ENCODE results near the gene NHLH1.

NHLH1 gene

DNA sequence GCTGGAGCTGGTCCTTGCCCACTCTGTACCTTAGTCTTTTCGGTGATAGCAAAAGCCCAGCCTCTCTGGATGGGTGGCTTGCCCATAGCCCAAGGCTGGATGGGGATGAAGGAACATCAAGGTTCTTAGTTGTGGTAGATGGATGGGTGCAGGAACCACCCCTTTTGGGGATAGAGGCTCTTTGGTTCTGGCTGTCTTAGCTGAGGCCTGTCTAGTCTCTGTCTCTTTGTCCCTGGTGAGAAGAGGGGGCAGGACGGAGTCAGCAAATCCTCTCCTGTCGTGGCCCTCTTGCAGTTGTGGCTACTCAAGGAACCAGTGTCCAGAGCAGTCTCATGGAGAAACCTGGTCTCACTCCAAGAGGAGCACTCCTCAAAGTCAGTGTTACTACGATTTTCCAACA lies 42.0 kb downstream of the NHLH1 start:
- TF ChIP-seq POLR2AphosphoS5 (IDR thresholded peaks at IDR 0.05; ENCODE audit: low read depth, low read length): no peak
- no peak for TF ChIP-seq SIN3A (IDR thresholded peaks at IDR 0.05; ENCODE audit: borderline replicate concordance, insufficient read depth, low read length)
- TF ChIP-seq FOXP2 (optimal IDR thresholded peaks at IDR 0.05; ENCODE audit: borderline replicate concordance, extremely low read depth, extremely low read length, insufficient read depth): no peak
- TF ChIP-seq TAF1 (IDR thresholded peaks at IDR 0.05; ENCODE audit: borderline replicate concordance, insufficient read depth, low read length): no peak
- TF ChIP-seq, protein P1, sequence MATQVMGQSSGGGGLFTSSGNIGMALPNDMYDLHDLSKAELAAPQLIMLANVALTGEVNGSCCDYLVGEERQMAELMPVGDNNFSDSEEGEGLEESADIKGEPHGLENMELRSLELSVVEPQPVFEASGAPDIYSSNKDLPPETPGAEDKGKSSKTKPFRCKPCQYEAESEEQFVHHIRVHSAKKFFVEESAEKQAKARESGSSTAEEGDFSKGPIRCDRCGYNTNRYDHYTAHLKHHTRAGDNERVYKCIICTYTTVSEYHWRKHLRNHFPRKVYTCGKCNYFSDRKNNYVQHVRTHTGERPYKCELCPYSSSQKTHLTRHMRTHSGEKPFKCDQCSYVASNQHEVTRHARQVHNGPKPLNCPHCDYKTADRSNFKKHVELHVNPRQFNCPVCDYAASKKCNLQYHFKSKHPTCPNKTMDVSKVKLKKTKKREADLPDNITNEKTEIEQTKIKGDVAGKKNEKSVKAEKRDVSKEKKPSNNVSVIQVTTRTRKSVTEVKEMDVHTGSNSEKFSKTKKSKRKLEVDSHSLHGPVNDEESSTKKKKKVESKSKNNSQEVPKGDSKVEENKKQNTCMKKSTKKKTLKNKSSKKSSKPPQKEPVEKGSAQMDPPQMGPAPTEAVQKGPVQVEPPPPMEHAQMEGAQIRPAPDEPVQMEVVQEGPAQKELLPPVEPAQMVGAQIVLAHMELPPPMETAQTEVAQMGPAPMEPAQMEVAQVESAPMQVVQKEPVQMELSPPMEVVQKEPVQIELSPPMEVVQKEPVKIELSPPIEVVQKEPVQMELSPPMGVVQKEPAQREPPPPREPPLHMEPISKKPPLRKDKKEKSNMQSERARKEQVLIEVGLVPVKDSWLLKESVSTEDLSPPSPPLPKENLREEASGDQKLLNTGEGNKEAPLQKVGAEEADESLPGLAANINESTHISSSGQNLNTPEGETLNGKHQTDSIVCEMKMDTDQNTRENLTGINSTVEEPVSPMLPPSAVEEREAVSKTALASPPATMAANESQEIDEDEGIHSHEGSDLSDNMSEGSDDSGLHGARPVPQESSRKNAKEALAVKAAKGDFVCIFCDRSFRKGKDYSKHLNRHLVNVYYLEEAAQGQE (IDR thresholded peaks at IDR 0.05; ENCODE audit: insufficient read depth in 1 of 2, low read depth in 2 of 2, low read length in 2 of 2): no peak

DNA sequence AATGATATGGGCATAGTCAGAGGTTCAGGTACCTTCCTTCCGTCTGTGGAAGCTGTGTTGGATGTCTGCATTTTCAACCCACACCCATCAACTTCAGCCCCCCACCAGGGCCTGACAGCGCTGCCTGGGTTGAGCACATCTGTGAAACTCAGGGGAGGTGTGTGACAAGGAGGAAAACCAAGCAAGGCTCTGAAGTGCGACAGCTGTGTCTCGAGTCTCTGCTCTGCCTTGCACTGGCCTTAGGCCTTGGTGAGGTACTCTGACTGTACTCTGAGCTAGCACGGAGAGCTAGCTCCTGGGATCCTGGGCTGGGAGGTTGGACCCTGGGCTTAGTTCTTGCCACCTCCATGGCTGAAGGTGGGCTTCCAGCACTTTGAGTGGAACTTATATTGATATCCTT lies 42.6 kb downstream of the NHLH1 start:
- TF ChIP-seq SIN3A (IDR thresholded peaks at IDR 0.05; ENCODE audit: borderline replicate concordance, insufficient read depth, low read length): no peak
- no peak for TF ChIP-seq TAF1 (IDR thresholded peaks at IDR 0.05; ENCODE audit: borderline replicate concordance, insufficient read depth, low read length)
- no peak for TF ChIP-seq POLR2AphosphoS5 (IDR thresholded peaks at IDR 0.05; ENCODE audit: low read depth, low read length)
- TF ChIP-seq FOXP2 (optimal IDR thresholded peaks at IDR 0.05; ENCODE audit: borderline replicate concordance, extremely low read depth, extremely low read length, insufficient read depth): no peak
- TF ChIP-seq, protein P1 (IDR thresholded peaks at IDR 0.05; ENCODE audit: insufficient read depth in 1 of 2, low read depth in 2 of 2, low read length in 2 of 2): no peak

DNA sequence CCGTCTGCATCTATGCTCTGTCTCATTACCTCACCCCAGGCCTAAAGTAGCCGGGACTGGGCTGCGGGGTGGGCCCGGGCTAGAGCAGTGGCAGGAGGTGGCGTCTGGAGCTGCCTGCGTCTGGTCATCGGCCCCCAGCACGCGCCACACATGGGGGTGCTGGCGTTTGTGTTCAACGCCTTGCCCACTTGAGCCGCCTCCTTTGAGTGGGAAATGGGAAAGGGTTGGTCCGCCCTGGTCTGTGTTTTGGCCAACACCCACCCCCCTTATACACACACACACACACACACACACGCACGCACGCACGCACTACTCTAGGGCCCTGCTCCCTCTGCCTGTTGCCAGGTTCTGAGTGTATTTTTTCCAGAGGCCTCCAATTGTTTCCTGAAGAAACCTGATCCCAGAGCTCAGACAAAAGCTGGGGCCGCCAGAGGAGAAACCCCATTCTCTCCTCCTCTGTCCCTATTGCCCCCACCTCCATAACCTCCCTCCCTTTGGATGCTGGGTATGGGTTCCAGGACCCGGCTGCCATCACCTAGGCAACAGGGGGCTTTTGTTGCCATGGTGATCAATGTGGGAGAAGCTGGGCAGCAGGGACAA lies 43.6 kb downstream of the NHLH1 start:
- TF ChIP-seq POLR2AphosphoS5 (IDR thresholded peaks at IDR 0.05; ENCODE audit: low read depth, low read length): no peak
- TF ChIP-seq SIN3A (IDR thresholded peaks at IDR 0.05; ENCODE audit: borderline replicate concordance, insufficient read depth, low read length): no peak

DNA sequence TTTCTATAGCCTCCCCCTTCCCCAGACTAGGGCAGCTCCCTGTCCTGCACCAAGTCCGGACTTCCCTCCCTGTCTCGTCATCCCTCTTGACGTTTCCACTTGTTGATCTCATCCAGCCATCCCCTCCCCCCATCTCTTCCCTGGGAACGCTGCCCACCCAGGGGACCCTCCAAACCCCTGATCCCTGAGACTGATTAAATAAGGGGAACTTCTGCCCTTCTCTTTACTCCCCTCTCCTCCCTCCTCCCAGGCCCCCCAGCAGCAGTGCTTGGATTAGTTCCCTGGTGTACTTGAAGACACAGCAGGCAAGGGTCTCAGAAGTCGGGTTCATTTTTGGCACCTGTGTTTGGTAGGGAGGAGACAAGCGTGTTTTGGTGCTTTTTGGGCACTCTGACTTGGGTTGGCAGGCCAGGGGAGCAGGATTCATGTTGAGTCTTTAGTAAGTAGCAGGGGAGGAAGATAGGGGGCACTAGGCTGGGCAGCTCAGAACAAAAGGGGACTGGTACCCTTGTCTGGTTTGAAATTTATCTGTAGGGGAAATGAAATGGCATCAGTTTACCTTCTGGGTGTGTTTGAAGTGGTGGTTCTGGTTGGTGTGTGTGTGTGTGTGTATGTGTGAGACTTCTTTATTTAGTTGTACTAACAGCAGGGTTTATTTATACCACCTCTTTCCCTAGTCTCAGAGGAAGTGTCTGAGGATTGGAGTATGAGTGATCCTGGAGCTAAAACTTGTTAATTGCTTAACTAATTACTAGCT lies 44.6 kb downstream of the NHLH1 start:
- TF ChIP-seq POLR2AphosphoS5 (IDR thresholded peaks at IDR 0.05; ENCODE audit: low read depth, low read length) (no peak), TAF1 (IDR thresholded peaks at IDR 0.05; ENCODE audit: borderline replicate concordance, insufficient read depth, low read length) (no peak), FOXP2 (optimal IDR thresholded peaks at IDR 0.05; ENCODE audit: borderline replicate concordance, extremely low read depth, extremely low read length, insufficient read depth) (no peak), SIN3A (IDR thresholded peaks at IDR 0.05; ENCODE audit: borderline replicate concordance, insufficient read depth, low read length) (no peak)
- TF ChIP-seq, protein P1 (IDR thresholded peaks at IDR 0.05; ENCODE audit: insufficient read depth in 1 of 2, low read depth in 2 of 2, low read length in 2 of 2): no peak

DNA sequence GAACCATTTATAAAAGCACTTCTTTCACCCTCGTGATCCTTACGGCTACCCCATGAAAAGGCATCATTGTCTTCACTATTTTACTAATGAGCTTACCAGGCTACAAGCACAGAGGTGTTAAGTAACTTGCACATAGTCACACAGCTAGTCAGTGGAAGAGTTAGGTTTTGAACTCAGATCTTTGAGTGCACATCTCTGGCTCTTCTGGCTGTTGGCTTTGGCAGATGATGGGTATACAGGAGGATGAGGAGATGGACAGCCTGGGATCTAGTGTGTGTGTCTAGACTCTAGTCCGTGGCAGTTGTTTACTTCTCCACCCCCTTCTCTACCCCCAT lies 45.1 kb downstream of the NHLH1 start:
- TF ChIP-seq, protein P1 (IDR thresholded peaks at IDR 0.05; ENCODE audit: insufficient read depth in 1 of 2, low read depth in 2 of 2, low read length in 2 of 2): no peak
- TF ChIP-seq SIN3A (IDR thresholded peaks at IDR 0.05; ENCODE audit: borderline replicate concordance, insufficient read depth, low read length): no peak
- TF ChIP-seq FOXP2 (optimal IDR thresholded peaks at IDR 0.05; ENCODE audit: borderline replicate concordance, extremely low read depth, extremely low read length, insufficient read depth): no peak
- no peak for TF ChIP-seq POLR2AphosphoS5 (IDR thresholded peaks at IDR 0.05; ENCODE audit: low read depth, low read length)
- no peak for TF ChIP-seq TAF1 (IDR thresholded peaks at IDR 0.05; ENCODE audit: borderline replicate concordance, insufficient read depth, low read length)
